ENCODE data around the gene TOMM40. TPM values are rescaled to one million over a fixed set of nuclear protein-coding genes. Genes with fewer than 3 reads are reported as not detected.

Gene TOMM40
- total and polyA plus RNA-seq, 7 donors, result 42.3 to 330 (median 69.7) TPM

- intact Hi-C loops (cut with DNase I), result loop anchor here (5.0 to 10.0 kb wide), 2 partner anchors 149 to 152 kb away; no protein-coding TSS in a partner anchor
- H3K4me3 ChIP-seq, result peak within 1 kb of the TSS; percentile 18
Measured at GRCh38 chr19:44905437-44906160, 14.5 kb downstream of the TOMM40 start, which contains the start of gene APOE. Gene APOE, plus strand, starts transcription at chr19:44905796. Its CDS starts 829 bp downstream, at chr19:44906625.

GRCh38 chr19:44907613-44908012 is 16.6 kb downstream of the TOMM40 start:
- no peak for TF ChIP-seq CTCF (IDR thresholded peaks at IDR 0.05)
- no peak overlapping the region for H3K4me3 ChIP-seq
- H3K4me1 ChIP-seq, result no peaks in the 10 kb centered on the region
- no peak overlapping the region for H3K27ac ChIP-seq
- H3K9me3 ChIP-seq, result no peaks in the 10 kb centered on the region
- no peak for DNase-seq
- peaks cover 0 to 5% of the 10 kb centered on the region in 2 donors for H3K36me3 ChIP-seq (ENCODE audit: insufficient read depth in 1 of 2, low read depth in 1 of 2)
- intact Hi-C loops (cut with DNase I), result loop anchor here (5.0 to 10.0 kb wide), 2 partner anchors 147 to 150 kb away; no protein-coding TSS in a partner anchor
- H3K27me3 ChIP-seq (ENCODE audit: insufficient read depth in 3 of 3, low read length in 2 of 3), result peaks cover 0 to 48% (median 18%) of the 10 kb centered on the region in 3 donors
- no peak for ATAC-seq
- WGBS, 3 donors, result 82 to 86% (median 83%) methylated on average over 12 of the region's 12 CpGs

More at GRCh38 chr19:44905437-44906160, 14.5 kb downstream of the TOMM40 start, which contains the start of gene APOE:
- DNase-seq (no peak), ATAC-seq (peak in 1 of 4 donors; percentile 18)
- TF ChIP-seq CTCF (IDR thresholded peaks at IDR 0.05), result no peak
- Histone ChIP-seq H3K27ac (no peak within 1 kb of the TSS), H3K4me1 (no peaks in the 10 kb centered on the region), H3K9me3 (no peaks in the 10 kb centered on the region), H3K36me3 (ENCODE audit: insufficient read depth in 1 of 2, low read depth in 1 of 2) (peaks cover 0 to 26% of the 10 kb centered on the region in 2 donors), H3K27me3 (ENCODE audit: insufficient read depth in 3 of 3, low read length in 2 of 3) (peaks cover 0 to 32% (median 18%) of the 10 kb centered on the region in 3 donors)
- 1% methylated on average over 18 to 20 of the region's 20 CpGs for WGBS, 3 donors

- peaks cover 0 to 53% (median 18%) of the 10 kb centered on the region in 3 donors for H3K27me3 ChIP-seq (ENCODE audit: insufficient read depth in 3 of 3, low read length in 2 of 3)
- intact Hi-C loops (cut with DNase I), result loop anchor here (5.0 to 10.0 kb wide), 2 partner anchors 147 to 149 kb away; no protein-coding TSS in a partner anchor
- no peak for DNase-seq
Measured at GRCh38 chr19:44908074-44908835, 17.2 kb downstream of the TOMM40 start.

GRCh38 chr19:44908836-44909261 is 17.8 kb downstream of the TOMM40 start:
- Histone ChIP-seq H3K4me1 (no peaks in the 10 kb centered on the region), H3K9me3 (no peaks in the 10 kb centered on the region), H3K27me3 (ENCODE audit: insufficient read depth in 3 of 3, low read length in 2 of 3) (peaks cover 0 to 56% (median 18%) of the 10 kb centered on the region in 3 donors), H3K36me3 (ENCODE audit: insufficient read depth in 1 of 2, low read depth in 1 of 2) (no peaks in the 10 kb centered on the region), H3K27ac (no peak overlapping the region), H3K4me3 (no peak overlapping the region)
- TF ChIP-seq CTCF (IDR thresholded peaks at IDR 0.05), result no peak
- ATAC-seq (no peak), DNase-seq (no peak)
- intact Hi-C loops (cut with DNase I), result loop anchor here (5.0 to 10.0 kb wide), 2 partner anchors 146 to 148 kb away; no protein-coding TSS in a partner anchor
- 89 to 92% (median 91%) methylated on average over 34 to 44 of the region's 44 CpGs for WGBS, 3 donors

More at GRCh38 chr19:44908074-44908835, 17.2 kb downstream of the TOMM40 start:
- WGBS, 3 donors, result 92 to 94% (median 93%) methylated on average over 43 to 46 of the region's 46 CpGs
- no peak overlapping the region for H3K27ac ChIP-seq
- H3K36me3 ChIP-seq (ENCODE audit: insufficient read depth in 1 of 2, low read depth in 1 of 2), result no peaks in the 10 kb centered on the region
- no peak for TF ChIP-seq CTCF (IDR thresholded peaks at IDR 0.05)
- no peaks in the 10 kb centered on the region for H3K4me1 ChIP-seq
- no peaks in the 10 kb centered on the region for H3K9me3 ChIP-seq
- no peak overlapping the region for H3K4me3 ChIP-seq
- ATAC-seq, result no peak
